ENCODE data around the gene AMZ1.

Gene AMZ1

GRCh38 chr7:2753148-2753547 is 65.1 kb downstream of the AMZ1 start:
- no peak for DNase-seq (ENCODE audit: low read depth)

- DNase-seq (ENCODE audit: low read depth) = no peak
Measured at GRCh38 chr7:2754086-2754485, 66.1 kb downstream of the AMZ1 start.

- DNase-seq (ENCODE audit: low read depth) = no peak
Measured at GRCh38 chr7:2754912-2755311, 66.9 kb downstream of the AMZ1 start.

- no peak for DNase-seq (ENCODE audit: low read depth)
Measured at GRCh38 chr7:2755531-2755930, 67.5 kb downstream of the AMZ1 start.

- no peak for DNase-seq (ENCODE audit: low read depth)
Measured at GRCh38 chr7:2757361-2757903, 69.4 kb downstream of the AMZ1 start.

GRCh38 chr7:2757904-2758672 is 70.1 kb downstream of the AMZ1 start:
- DNase-seq (ENCODE audit: low read depth) = peak; percentile 12

DNA sequence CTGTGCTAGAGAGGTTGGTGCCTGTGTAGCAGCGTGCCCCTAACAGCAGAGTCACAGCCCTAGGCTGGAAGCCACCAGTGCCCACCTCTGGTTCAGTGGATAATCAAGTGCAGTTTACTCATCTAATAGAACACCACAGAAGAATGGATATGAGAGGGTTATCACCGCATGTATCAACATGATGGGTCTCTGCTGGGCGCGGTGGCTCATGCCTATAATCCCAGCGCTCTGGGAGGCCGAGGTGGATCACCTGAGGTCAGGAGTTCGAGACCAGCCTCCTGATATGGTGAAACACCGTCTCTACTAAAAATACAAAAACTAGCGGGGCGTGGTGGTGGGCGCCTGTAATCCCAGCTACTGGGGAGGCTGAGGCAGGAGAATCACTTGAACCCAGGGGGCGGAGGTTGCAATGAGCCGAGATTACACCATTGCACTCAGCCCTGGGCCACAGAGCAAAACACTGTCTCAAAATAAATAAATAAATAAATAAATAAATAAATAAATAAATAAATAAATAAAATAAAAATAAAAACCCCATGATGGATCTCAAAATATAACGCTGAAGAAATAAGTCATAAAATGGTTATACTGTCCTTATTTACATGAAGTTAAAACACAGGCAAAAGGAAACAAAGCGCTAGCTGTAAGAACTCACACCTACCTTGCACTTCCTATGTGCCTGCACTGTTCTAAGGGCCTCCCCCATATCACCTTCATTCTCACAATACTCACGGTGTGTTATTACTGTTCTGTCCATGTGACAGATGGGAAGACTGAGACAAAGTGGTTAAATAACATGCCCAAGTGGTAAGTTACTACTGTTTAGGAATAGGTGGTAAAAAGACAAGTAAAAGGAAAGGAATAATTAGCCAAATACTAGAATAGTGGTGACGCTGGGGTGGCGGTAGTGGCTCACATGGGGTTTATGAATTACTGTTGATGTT is 70.9 kb downstream of the AMZ1 start:
- DNase-seq (ENCODE audit: low read depth) = no peak

DNA sequence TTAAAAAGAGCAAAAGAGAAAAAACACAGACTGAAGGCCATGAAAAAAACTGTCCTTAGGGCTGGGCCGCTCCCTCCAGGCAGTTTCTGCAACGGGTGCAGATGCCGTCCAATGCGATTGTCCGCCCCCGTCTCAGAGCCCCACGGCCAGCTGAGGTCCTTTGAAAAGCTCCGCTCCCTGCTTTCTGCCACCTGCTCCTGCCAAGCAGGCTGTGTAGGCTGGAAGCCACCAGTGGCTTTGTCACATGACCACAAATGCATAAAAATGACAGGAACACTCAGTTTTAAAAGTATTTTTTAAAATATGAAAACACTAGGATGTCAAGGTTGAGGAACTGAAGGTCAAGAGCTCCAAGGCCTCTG is 71.7 kb downstream of the AMZ1 start:
- no peak for DNase-seq (ENCODE audit: low read depth)

- no peak for DNase-seq (ENCODE audit: low read depth)
Measured at GRCh38 chr7:2760098-2760889, 72.3 kb downstream of the AMZ1 start.

DNA sequence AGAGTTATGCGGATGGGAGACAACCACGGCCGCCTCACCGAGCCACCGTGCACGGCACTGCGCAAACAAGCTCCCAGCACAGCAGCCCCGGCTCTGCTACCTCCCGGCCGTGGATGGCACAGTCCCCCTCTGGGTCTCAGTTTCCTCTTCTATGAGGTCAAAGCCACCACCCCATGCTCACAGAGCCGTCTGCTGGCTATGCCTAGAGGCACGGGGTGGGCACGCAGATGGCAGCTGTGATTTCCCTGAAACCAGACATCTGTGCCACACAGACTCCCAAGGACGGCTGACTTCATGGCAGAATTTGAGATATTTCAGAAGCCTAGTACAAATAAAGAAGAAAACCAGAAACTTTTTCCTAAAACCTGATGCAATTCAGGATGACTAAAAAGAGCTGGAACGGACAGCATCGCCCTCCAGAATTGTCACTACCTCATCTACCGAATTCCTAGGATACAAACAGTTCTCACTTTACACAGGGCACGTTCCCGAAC is 73.2 kb downstream of the AMZ1 start:
- no peak for DNase-seq (ENCODE audit: low read depth)

DNA sequence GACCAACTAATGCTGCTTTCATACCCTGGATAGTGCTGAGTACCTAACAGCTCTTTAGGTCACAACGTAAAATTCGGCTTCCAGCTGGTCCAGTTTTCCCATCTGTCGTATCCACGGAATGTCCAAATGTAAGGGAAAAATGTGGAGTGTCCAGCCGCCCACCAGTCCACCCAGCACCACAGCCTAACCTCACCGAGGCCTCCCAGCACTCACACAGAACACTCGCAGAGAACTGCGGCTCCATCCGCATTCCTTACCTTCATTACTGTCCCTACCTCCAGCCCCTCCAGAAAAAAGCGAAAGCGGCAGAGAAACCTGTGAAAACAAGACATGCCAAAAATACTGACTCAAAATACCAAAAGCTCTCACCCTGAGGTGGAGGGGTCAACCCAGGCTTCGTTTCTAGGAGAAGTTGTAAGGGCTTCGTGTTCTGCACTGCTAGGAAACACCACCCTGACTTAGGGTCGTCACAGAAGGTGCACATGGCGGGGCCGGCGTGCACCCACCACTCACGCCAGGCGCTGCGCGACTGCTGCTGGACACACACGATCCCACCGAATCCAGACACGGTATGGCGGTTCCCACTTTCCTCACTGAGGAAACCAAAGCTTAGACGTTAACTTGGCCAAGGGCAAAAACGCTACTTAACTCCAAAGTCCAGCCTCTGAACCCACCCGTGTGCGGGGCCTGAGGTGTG is 73.9 kb downstream of the AMZ1 start:
- no peak for DNase-seq (ENCODE audit: low read depth)

DNA sequence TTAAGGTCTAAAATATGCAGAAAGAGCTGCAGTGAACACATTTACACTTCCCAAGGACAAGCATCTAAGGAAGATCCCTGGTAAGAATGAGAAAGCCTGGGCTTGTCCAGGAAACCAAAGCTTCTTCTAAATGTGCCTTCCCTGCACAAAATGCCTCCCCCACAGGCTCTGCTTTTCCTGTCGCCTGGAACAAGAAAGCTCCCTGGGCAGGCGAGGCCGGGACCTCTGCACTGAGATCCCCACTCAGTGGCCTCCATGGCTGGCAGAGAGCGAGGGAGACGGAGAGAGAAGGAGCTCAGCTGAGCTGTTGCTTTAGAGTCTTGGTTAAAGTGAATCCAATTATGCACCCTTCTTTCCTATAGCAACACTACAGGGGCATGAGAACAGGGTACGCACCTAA is 75.6 kb downstream of the AMZ1 start:
- no peak for DNase-seq (ENCODE audit: low read depth)

GRCh38 chr7:2764621-2765020 is 76.6 kb downstream of the AMZ1 start:
- DNase-seq (ENCODE audit: low read depth) = no peak
